GDM1 (cell line): ENCODE measurements around the gene ARFIP1.
A peak's percentile ranks its signal among the peaks of the same experiment; 100 is the strongest.
"Not testable (repeated sequence)": the region's sequence is repeated elsewhere in the genome, so short reads cannot be mapped to it uniquely, and the experiment has no call there.

Experiments
- DNase-seq: peaks from one replicate; lab custom pipeline; 2025; lab: John Stamatoyannopoulos, UW

Gene ARFIP1

GRCh38 chr4:152898133-152898532 lies 118.4 kb downstream of the ARFIP1 start:
- not testable (repeated sequence) for DNase-seq

DNA sequence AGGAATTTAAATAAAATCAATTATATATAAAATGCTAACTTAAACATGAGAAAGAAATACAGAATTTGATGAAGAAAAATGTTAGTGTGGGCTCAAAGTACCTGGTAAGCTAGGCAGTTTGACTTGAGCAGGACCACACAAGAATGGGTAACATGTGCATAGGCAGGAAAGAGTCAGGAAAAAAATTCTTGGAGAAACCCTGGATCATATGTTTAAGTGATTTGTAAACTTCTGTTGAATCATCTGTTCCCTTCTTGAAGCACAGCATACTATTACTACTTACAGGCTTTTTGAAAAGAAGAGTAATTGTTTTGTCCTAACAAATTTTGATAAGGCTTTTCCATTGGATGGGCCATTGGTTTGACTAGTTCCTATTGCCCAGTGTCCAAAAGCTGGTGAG lies 118.9 kb downstream of the ARFIP1 start:
- DNase-seq, result no peak

- no peak for DNase-seq
Measured at GRCh38 chr4:152900395-152900794, 120.6 kb downstream of the ARFIP1 start.

DNA sequence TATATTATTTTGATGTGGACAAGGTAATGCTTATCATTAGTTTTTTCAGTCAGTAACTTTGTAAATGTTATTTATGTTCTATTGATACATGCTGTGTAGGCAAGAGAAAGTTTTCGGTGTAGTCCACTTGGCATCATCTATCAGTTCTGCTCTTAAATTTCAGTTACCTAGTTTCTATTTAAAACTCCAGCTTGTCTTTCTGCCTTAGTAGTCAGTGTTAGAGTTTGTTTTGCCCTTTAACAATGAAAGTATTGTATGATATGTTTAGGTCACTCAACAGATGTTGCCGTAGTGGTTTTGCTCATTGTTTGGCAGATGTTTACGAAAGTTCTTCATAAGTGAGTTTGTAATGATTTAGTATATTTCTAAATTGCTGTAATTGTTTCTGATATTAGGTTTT lies 121.5 kb downstream of the ARFIP1 start:
- no peak for DNase-seq

GRCh38 chr4:152903658-152904057 lies 123.9 kb downstream of the ARFIP1 start:
- no peak for DNase-seq

DNA sequence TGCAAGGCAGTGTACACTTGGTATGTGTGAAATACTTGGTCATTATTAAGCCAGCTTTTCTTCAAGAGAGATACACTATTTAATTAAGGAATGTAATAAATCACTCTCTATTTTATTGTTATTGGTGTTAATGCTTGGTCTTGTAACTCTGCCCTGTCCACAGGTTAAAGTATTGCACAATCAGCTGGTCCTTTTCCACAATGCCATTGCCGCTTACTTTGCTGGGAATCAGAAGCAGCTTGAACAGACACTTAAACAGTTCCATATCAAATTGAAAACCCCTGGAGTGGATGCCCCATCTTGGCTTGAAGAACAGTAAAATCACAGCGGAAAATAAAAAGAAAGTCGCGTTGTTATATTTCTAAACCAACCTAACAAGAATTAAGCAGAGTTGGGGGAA lies 130.1 kb downstream of the ARFIP1 start:
- DNase-seq, result no peak

- DNase-seq, result no peak
Measured at GRCh38 chr4:152910521-152910920, 130.8 kb downstream of the ARFIP1 start.

DNA sequence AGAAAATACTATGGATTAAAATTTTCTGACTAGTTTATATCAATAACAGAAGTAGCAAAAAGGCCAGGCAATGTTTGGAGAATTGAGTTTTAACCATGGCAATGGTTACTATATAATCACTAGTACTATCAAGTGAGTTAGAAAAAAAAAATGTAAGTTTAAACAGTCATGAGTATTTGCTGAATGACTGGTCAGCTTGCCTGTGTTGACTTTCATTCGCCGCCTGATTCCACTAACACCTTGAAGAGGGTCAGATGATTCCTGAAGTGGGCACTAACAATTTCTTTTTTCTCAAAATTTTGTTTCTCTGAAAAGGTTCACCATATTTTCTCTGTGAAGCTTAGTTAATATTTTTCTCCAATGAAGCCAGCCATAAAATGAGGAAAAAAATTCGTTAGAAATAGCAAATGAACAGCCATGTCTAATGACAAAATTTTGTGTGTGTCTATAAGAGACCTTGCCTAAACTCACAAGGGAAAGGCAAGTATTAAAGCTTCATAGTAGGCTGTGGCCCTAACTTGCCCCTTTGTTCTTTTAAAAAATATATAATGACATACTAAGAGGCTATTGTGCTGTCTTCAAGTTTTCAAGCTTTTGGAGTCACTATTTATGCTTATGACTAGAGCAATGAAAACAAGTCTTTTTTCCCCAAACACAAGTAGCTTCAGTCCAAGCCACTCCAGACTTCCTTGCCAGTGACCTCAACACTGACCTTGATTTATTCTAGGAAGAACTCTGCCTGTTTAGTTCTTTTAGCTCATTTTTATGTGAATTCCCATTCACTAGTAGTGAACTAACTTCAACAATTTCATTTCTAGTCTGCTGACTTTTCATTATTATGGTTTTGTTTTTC lies 138.0 kb downstream of the ARFIP1 start:
- DNase-seq, result no peak

- DNase-seq, result no peak
Measured at GRCh38 chr4:152919826-152920225, 140.1 kb downstream of the ARFIP1 start.

GRCh38 chr4:152920768-152921167 lies 141.0 kb downstream of the ARFIP1 start:
- DNase-seq, result no peak

DNA sequence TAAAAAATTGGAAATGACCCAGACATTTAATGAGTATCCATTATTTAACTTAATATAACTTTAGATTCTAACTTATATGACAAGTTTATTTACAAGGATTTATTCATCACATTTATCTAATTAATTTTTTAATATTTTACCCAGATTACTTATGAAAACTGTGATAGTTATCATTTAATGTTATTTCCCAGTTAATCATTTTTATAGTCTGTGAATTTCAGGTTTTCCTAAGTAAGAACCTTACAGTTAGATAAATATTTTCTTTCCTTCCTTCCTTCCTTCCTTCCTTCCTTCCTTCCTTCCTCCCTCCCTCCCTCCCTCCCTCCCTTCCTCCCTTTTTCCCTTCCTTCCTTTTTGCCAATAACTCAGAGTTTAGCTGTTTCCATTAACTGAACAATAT lies 141.5 kb downstream of the ARFIP1 start:
- no peak for DNase-seq

- DNase-seq, result no peak
Measured at GRCh38 chr4:152925851-152926250, 146.1 kb downstream of the ARFIP1 start.

- DNase-seq, result no peak
Measured at GRCh38 chr4:152926959-152927358, 147.2 kb downstream of the ARFIP1 start.

DNA sequence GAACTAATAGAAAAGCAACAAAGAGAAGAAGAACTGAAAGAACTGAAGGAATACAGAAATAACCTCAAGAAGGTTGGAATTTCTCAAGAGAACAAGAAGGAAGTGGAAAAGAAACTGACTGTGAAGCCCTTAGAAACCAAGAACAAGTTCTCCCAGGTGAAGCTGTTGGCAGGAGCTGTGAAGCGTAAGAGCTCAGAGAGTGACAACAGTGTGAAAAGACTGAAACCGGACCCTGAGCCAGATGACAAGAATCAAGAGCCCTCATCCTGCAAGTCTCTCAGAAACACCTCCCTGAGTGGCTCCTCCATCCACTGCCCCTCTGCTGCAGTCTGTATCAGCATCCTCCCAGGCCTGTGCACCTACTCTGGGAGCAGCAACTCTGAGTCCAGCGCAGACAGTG lies 148.0 kb downstream of the ARFIP1 start:
- DNase-seq, result no peak

GRCh38 chr4:152928286-152928685 lies 148.5 kb downstream of the ARFIP1 start:
- DNase-seq, result no peak

DNA sequence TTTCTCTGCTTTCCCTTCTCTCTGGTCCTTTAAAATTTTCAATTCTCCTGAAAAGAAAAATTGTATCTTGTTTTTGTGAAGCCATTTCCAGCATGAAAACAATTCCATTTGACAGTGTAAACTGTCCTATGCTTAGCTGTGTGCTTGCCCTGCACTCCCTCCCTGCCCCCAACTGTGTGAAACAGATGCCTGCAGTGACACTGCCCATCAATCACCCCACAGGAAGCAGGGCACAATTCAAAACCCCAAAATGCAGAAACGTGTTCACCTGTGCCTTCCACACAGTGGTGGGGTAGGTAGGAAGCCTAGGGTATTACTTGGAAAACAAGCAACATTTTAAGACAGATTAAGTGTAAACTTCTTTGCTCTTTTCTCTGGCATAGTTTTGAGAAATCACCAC lies 150.1 kb downstream of the ARFIP1 start:
- DNase-seq, result no peak

GRCh38 chr4:152935143-152935542 lies 155.4 kb downstream of the ARFIP1 start:
- no peak for DNase-seq

DNA sequence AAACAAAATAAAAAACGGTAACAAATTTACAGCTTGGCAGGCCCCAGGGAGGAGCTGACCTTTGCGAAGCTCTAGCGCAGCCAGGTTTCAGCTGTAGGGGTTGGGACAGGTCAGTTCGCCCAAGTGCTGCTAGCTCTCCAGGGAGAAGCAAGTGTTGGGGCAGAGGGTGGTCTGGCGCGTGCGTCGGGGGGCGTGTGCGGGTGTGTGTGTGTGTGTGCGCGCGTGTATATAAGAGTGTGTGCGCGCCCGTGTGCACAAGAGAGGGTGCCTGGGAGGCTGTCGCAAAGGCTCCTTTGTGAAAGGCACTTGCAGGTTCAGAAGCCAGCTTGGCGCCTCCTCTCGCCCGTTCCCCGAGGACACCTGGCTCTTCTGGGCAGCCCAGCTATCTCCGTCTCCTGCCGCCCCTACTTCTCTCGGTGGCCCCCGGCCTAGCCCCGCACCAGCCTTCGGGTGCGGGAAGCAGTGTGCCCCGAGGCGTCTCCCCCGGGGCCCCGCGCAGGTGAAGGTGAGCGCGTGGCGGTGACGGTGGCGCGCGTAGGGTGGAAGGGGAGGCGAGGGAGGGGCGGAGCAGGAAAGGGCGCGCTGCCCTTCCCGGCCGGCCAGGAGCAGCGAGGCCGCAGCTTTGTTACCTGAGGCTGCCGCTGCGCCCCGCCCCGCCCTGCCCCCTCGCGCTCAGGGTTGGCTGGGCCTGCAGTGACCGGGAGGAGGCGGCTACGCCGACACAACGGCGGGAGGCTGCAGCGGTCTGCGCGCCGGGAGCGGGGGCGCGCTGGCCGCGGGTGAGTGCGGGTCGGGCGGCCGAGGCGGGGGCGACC lies 156.1 kb downstream of the ARFIP1 start, which contains the start of gene FHDC1:
Gene FHDC1 (plus strand): TSS at position 693 of the 815 bp plus-strand sequence. CDS start 6,735 bp downstream, outside the sequence.
- peak; percentile 3 for DNase-seq

DNA sequence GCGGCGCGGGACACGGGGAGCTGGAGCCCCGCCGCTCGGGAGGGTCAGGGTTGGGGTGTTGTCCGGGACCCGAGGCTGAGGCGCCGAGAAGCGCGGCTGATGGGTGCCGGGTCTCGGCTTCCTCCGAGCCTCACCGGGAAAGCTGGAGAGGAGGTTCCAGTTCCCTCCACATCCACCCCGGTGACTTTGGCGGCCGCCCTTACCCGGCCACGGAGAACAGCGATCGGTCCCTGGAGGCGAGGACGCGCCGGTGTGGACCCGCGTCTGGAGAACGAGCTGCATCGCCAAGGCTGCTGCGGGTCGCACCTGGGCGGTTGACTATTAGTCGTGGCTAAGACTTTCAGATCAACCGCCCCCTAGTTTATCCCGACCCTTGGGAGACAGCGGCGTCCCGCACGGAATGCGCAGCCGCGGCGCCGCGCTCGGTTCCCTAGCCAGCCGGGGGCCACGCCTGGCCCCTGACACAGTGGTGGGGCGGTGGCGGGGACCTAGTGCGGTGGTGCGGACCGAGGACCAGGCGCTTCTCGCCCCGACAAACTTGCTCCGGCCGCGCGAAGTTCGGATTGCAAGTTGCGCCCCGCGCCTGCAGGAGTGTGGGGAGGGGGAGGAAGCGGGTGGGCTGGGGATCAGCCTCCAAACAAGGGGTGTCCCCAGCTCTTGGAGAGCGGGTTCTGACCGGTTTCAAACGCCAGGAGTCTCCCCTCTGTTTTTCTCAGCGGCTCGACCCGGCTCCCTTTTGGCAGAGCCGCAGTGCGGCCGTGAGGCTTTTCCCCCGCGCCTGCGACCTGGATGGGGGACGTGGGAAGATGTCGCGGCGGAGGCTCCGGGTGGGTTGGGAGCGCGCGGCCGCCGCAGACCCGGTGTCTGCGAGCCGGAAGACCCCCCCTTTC lies 156.9 kb downstream of the ARFIP1 start:
- no peak for DNase-seq

GRCh38 chr4:152937336-152938236 lies 157.8 kb downstream of the ARFIP1 start:
- peak; percentile 9 for DNase-seq
